ENCODE measurements around the gene CEND1. TPM values are rescaled to one million over a fixed set of nuclear protein-coding genes. Genes with fewer than 3 reads are reported as not detected.

Gene CEND1
- total and polyA plus RNA-seq, 7 donors, result 0.09 to 0.33 (median 0.17) TPM; not detected in 3

DNA sequence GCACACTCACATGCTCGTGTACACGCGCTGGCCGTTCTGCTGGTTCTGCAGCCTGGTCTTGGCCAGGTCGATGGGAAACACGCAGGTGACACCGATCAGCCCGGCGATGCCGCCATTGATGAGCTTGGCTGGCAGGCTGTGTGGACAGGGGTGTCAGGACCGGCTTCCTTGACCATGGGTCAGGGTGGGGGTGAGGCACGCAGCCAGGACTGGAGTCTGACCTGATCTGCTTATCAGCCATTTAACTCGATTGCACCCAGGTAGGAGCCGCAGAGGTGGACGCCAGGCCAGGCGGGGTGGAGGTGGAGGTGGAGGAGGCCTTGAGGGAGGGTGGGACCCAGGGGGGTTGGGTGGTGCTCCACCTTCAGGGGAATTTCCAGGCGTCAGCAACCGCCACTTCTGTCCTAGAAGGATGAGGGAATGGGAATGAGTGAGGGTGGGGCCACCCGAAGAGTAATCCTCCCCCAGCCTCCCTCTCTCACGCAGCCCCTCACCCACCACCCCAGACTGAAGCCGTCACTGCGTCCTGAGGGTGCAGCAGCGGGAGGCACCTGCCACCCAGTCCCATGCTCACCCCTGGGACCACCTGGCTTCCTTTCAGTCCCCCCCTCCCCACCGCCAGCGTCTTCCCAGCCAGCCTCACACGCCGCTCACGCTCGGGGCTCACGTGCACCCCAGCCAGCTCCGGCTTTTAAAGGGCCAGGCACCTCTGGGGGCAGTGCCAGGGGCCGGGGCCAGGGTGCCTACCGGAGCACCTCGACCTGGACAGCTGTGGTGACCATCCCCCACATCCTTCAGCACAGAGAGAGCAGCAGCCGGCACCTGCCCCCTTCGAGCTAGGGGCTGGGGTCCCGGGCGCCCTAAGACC lies 5.1 kb upstream of the CEND1 start:
- Histone ChIP-seq H3K9me3 (no peaks in the 10 kb centered on the region), H3K27me3 (ENCODE audit: insufficient read depth in 3 of 3, low read length in 2 of 3) (peaks cover 0 to 17% (median 10%) of the 10 kb centered on the region in 3 donors), H3K27ac (no peak overlapping the region), H3K4me1 (peaks cover 21% of the 10 kb centered on the region), H3K36me3 (ENCODE audit: insufficient read depth in 1 of 2, low read depth in 1 of 2) (peaks cover 0 to 12% of the 10 kb centered on the region in 2 donors), H3K4me3 (no peak overlapping the region)
- 57 to 69% (median 65%) methylated on average over 30 to 38 of the region's 38 CpGs for WGBS, 3 donors
- ATAC-seq, result no peak
- TF ChIP-seq, protein P1, sequence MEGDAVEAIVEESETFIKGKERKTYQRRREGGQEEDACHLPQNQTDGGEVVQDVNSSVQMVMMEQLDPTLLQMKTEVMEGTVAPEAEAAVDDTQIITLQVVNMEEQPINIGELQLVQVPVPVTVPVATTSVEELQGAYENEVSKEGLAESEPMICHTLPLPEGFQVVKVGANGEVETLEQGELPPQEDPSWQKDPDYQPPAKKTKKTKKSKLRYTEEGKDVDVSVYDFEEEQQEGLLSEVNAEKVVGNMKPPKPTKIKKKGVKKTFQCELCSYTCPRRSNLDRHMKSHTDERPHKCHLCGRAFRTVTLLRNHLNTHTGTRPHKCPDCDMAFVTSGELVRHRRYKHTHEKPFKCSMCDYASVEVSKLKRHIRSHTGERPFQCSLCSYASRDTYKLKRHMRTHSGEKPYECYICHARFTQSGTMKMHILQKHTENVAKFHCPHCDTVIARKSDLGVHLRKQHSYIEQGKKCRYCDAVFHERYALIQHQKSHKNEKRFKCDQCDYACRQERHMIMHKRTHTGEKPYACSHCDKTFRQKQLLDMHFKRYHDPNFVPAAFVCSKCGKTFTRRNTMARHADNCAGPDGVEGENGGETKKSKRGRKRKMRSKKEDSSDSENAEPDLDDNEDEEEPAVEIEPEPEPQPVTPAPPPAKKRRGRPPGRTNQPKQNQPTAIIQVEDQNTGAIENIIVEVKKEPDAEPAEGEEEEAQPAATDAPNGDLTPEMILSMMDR (IDR thresholded peaks at IDR 0.05), result no peak
- intact Hi-C loops (cut with DNase I), result no loop called here
- DNase-seq, result peak in 1 of 2 donors; percentile 63

- ATAC-seq (no peak), DNase-seq (peak in 1 of 2 donors; percentile 56)
- WGBS, 3 donors, result 56 to 79% (median 63%) methylated on average over 31 of the region's 31 CpGs
- H3K27ac ChIP-seq, result no peak overlapping the region
- TF ChIP-seq, protein P1 (IDR thresholded peaks at IDR 0.05), result no peak
- no peak overlapping the region for H3K4me3 ChIP-seq
- no peaks in the 10 kb centered on the region for H3K9me3 ChIP-seq
- peaks cover 0 to 4% of the 10 kb centered on the region in 2 donors for H3K36me3 ChIP-seq (ENCODE audit: insufficient read depth in 1 of 2, low read depth in 1 of 2)
- intact Hi-C loops (cut with DNase I), result no loop called here
- peaks cover 0 to 25% (median 15%) of the 10 kb centered on the region in 3 donors for H3K27me3 ChIP-seq (ENCODE audit: insufficient read depth in 3 of 3, low read length in 2 of 3)
- H3K4me1 ChIP-seq, result peaks cover 21% of the 10 kb centered on the region
These were observed 4.3 kb upstream of the CEND1 start for GRCh38 chr11:794013-794765.

GRCh38 chr11:793556-793955 lies 3.7 kb upstream of the CEND1 start:
- ATAC-seq, result peak in 1 of 4 donors; percentile 22
- Histone ChIP-seq H3K36me3 (ENCODE audit: insufficient read depth in 1 of 2, low read depth in 1 of 2) (no peaks in the 10 kb centered on the region), H3K4me3 (no peak overlapping the region), H3K27ac (no peak overlapping the region), H3K27me3 (ENCODE audit: insufficient read depth in 3 of 3, low read length in 2 of 3) (peaks cover 0 to 31% (median 15%) of the 10 kb centered on the region in 3 donors), H3K9me3 (no peaks in the 10 kb centered on the region), H3K4me1 (peaks cover 19% of the 10 kb centered on the region)
- TF ChIP-seq, protein P1 (IDR thresholded peaks at IDR 0.05), result no peak
- 36 to 53% (median 38%) methylated on average over 6 to 7 of the region's 7 CpGs for WGBS, 3 donors
- intact Hi-C loops (cut with DNase I), result no loop called here
- DNase-seq, result peak in 1 of 2 donors; percentile 51

GRCh38 chr11:792873-793272 lies 3.0 kb upstream of the CEND1 start:
- Histone ChIP-seq H3K4me3 (no peak overlapping the region), H3K9me3 (no peaks in the 10 kb centered on the region), H3K36me3 (ENCODE audit: insufficient read depth in 1 of 2, low read depth in 1 of 2) (no peaks in the 10 kb centered on the region), H3K4me1 (peaks cover 16% of the 10 kb centered on the region), H3K27ac (no peak overlapping the region), H3K27me3 (ENCODE audit: insufficient read depth in 3 of 3, low read length in 2 of 3) (peaks cover 0 to 37% (median 15%) of the 10 kb centered on the region in 3 donors)
- no peak for ATAC-seq
- TF ChIP-seq, protein P1 (IDR thresholded peaks at IDR 0.05), result no peak
- intact Hi-C loops (cut with DNase I), result no loop called here
- 91 to 95% (median 95%) methylated on average over 12 to 13 of the region's 13 CpGs for WGBS, 3 donors
- DNase-seq, result peak in 1 of 2 donors; percentile 52
